ENCODE results near the gene GPR153.
A peak's percentile ranks its signal among the peaks of the same experiment; 100 is the strongest.

Gene GPR153

GRCh38 chr1:6269720-6270400 is 9.0 kb upstream of the GPR153 start:
- Mint-ChIP-seq H3K27ac (no peak overlapping the region), H3K4me3 (no peak overlapping the region), H3K9me3 (no peaks in the 10 kb centered on the region), H3K4me1 (no peaks in the 10 kb centered on the region), H3K36me3 (peaks cover 0 to 2% of the 10 kb centered on the region in 2 donors), H3K27me3 (no peaks in the 10 kb centered on the region)
- ATAC-seq (replicated peaks), result no peak
- DNase-seq, result no peak

GRCh38 chr1:6269296-6269695 is 8.4 kb upstream of the GPR153 start:
- H3K9me3 Mint-ChIP-seq, result no peaks in the 10 kb centered on the region

GRCh38 chr1:6268415-6268814 is 7.5 kb upstream of the GPR153 start:
- peaks cover 3 to 5% of the 10 kb centered on the region in 2 donors for H3K27me3 Mint-ChIP-seq
- H3K27ac Mint-ChIP-seq, result no peak overlapping the region
- no peaks in the 10 kb centered on the region for H3K9me3 Mint-ChIP-seq
- H3K36me3 Mint-ChIP-seq, result peaks cover 0 to 3% of the 10 kb centered on the region in 2 donors
- ATAC-seq (replicated peaks) (no peak), DNase-seq (no peak)
- H3K4me3 Mint-ChIP-seq, result no peak overlapping the region
- H3K4me1 Mint-ChIP-seq, result no peaks in the 10 kb centered on the region

More at GRCh38 chr1:6269296-6269695, 8.4 kb upstream of the GPR153 start:
- Mint-ChIP-seq H3K4me3 (no peak overlapping the region), H3K27me3 (no peaks in the 10 kb centered on the region), H3K4me1 (no peaks in the 10 kb centered on the region), H3K36me3 (peaks cover 0 to 2% of the 10 kb centered on the region in 2 donors), H3K27ac (no peak overlapping the region)
- no peak for DNase-seq
- ATAC-seq (replicated peaks), result no peak

GRCh38 chr1:6267686-6268322 is 6.9 kb upstream of the GPR153 start:
- H3K27me3 Mint-ChIP-seq, result peaks cover 5 to 8% of the 10 kb centered on the region in 2 donors
- DNase-seq (no peak), ATAC-seq (replicated peaks) (no peak)
- H3K27ac Mint-ChIP-seq, result no peak overlapping the region
- peaks cover 0 to 2% of the 10 kb centered on the region in 2 donors for H3K36me3 Mint-ChIP-seq
- H3K4me3 Mint-ChIP-seq, result no peak overlapping the region
- no peaks in the 10 kb centered on the region for H3K4me1 Mint-ChIP-seq
- no peaks in the 10 kb centered on the region for H3K9me3 Mint-ChIP-seq

- H3K4me3 Mint-ChIP-seq, result no peak overlapping the region
- peaks cover 0 to 2% of the 10 kb centered on the region in 2 donors for H3K36me3 Mint-ChIP-seq
- no peaks in the 10 kb centered on the region for H3K9me3 Mint-ChIP-seq
- DNase-seq (no peak), ATAC-seq (replicated peaks) (no peak)
- peaks cover 13 to 17% of the 10 kb centered on the region in 2 donors for H3K27me3 Mint-ChIP-seq
- H3K27ac Mint-ChIP-seq, result no peak overlapping the region
- H3K4me1 Mint-ChIP-seq, result peaks cover 2 to 4% of the 10 kb centered on the region in 2 donors
Observed at GRCh38 chr1:6266641-6267040, 5.7 kb upstream of the GPR153 start.

- H3K36me3 Mint-ChIP-seq, result peaks cover 0 to 2% of the 10 kb centered on the region in 2 donors
- no peak overlapping the region for H3K27ac Mint-ChIP-seq
- ATAC-seq (replicated peaks) (no peak), DNase-seq (no peak)
- H3K4me3 Mint-ChIP-seq, result no peak overlapping the region
- H3K4me1 Mint-ChIP-seq, result peaks cover 2 to 8% of the 10 kb centered on the region in 2 donors
- H3K9me3 Mint-ChIP-seq, result no peaks in the 10 kb centered on the region
- peaks cover 17 to 22% of the 10 kb centered on the region in 2 donors for H3K27me3 Mint-ChIP-seq
Observed at GRCh38 chr1:6265151-6265550, 4.3 kb upstream of the GPR153 start.

- Mint-ChIP-seq H3K27me3 (peaks cover 27 to 34% of the 10 kb centered on the region in 2 donors), H3K27ac (no peak overlapping the region), H3K4me3 (no peak overlapping the region), H3K36me3 (peaks cover 0 to 2% of the 10 kb centered on the region in 2 donors), H3K9me3 (no peaks in the 10 kb centered on the region), H3K4me1 (peaks cover 5 to 16% of the 10 kb centered on the region in 2 donors)
- DNase-seq, result no peak
- no peak for ATAC-seq (replicated peaks)
Observed at GRCh38 chr1:6263716-6264115, 2.8 kb upstream of the GPR153 start.

GRCh38 chr1:6262555-6263420 is 1.9 kb upstream of the GPR153 start:
- DNase-seq (no peak), ATAC-seq (replicated peaks) (no peak)
- no peak overlapping the region for H3K4me3 Mint-ChIP-seq
- peaks cover 0 to 2% of the 10 kb centered on the region in 2 donors for H3K36me3 Mint-ChIP-seq
- H3K27me3 Mint-ChIP-seq, result peaks cover 35 to 44% of the 10 kb centered on the region in 2 donors
- peaks cover 5 to 16% of the 10 kb centered on the region in 2 donors for H3K4me1 Mint-ChIP-seq
- no peak overlapping the region for H3K27ac Mint-ChIP-seq
- no peaks in the 10 kb centered on the region for H3K9me3 Mint-ChIP-seq

GRCh38 chr1:6261615-6261995 is 707 bp upstream of the GPR153 start:
- no peak for ATAC-seq (replicated peaks)
- DNase-seq, result no peak
- H3K4me3 Mint-ChIP-seq, result peak overlapping the region; percentile 61 to 69
- peaks cover 0 to 2% of the 10 kb centered on the region in 2 donors for H3K36me3 Mint-ChIP-seq
- no peaks in the 10 kb centered on the region for H3K9me3 Mint-ChIP-seq
- no peak overlapping the region for H3K27ac Mint-ChIP-seq
- peaks cover 5 to 16% of the 10 kb centered on the region in 2 donors for H3K4me1 Mint-ChIP-seq
- H3K27me3 Mint-ChIP-seq, result peaks cover 47 to 55% of the 10 kb centered on the region in 2 donors

GRCh38 chr1:6260433-6260934 is 414 bp downstream of the GPR153 start:
- DNase-seq, result no peak
- H3K4me3 Mint-ChIP-seq, result peak overlapping the region in 1 of 2 donors; percentile 63
- peak; percentile 32 to 36 for ATAC-seq (replicated peaks)

GRCh38 chr1:6259491-6260362 is 1.2 kb downstream of the GPR153 start:
- Mint-ChIP-seq H3K27ac (peak overlapping the region; percentile 9), H3K36me3 (peaks cover 0 to 2% of the 10 kb centered on the region in 2 donors), H3K4me3 (peak overlapping the region; percentile 55 to 63), H3K27me3 (peaks cover 47 to 56% of the 10 kb centered on the region in 2 donors), H3K4me1 (peaks cover 5 to 16% of the 10 kb centered on the region in 2 donors), H3K9me3 (no peaks in the 10 kb centered on the region)
- peak; percentile 63 to 66 for ATAC-seq (replicated peaks)
- peak; percentile 36 for DNase-seq

More at GRCh38 chr1:6260433-6260934, 414 bp downstream of the GPR153 start:
- no peaks in the 10 kb centered on the region for H3K9me3 Mint-ChIP-seq
- H3K4me1 Mint-ChIP-seq, result peaks cover 5 to 16% of the 10 kb centered on the region in 2 donors
- peaks cover 0 to 2% of the 10 kb centered on the region in 2 donors for H3K36me3 Mint-ChIP-seq
- no peak overlapping the region for H3K27ac Mint-ChIP-seq
- peaks cover 47 to 56% of the 10 kb centered on the region in 2 donors for H3K27me3 Mint-ChIP-seq

GRCh38 chr1:6258675-6259074 is 2.2 kb downstream of the GPR153 start:
- no peaks in the 10 kb centered on the region for H3K9me3 Mint-ChIP-seq
- H3K27ac Mint-ChIP-seq, result no peak overlapping the region
- peaks cover 44 to 62% of the 10 kb centered on the region in 2 donors for H3K27me3 Mint-ChIP-seq
- no peak overlapping the region for H3K4me3 Mint-ChIP-seq
- H3K4me1 Mint-ChIP-seq, result peaks cover 5 to 16% of the 10 kb centered on the region in 2 donors
- peaks cover 0 to under 1% of the 10 kb centered on the region in 2 donors for H3K36me3 Mint-ChIP-seq
- ATAC-seq (replicated peaks), result no peak
- DNase-seq, result no peak

GRCh38 chr1:6257541-6258069 is 3.3 kb downstream of the GPR153 start:
- H3K4me3 Mint-ChIP-seq, result no peak overlapping the region

More at GRCh38 chr1:6257541-6258069, 3.3 kb downstream of the GPR153 start:
- no peak overlapping the region for H3K27ac Mint-ChIP-seq
- H3K9me3 Mint-ChIP-seq, result no peaks in the 10 kb centered on the region
- no peak for DNase-seq
- peaks cover 39 to 63% of the 10 kb centered on the region in 2 donors for H3K27me3 Mint-ChIP-seq
- H3K4me1 Mint-ChIP-seq, result peaks cover 5 to 16% of the 10 kb centered on the region in 2 donors
- no peaks in the 10 kb centered on the region for H3K36me3 Mint-ChIP-seq
- no peak for ATAC-seq (replicated peaks)

Measured in stimulated activated naive B cell treated with anti-CD40 and anti-IgM and Interleukin-4, amounts not matched to agents 10 μg/mL and 1 μg/mL and 100 μg/mL, for 72 hours (primary cell).